Measurements from ENCODE around the gene ZPBP.

ZPBP gene

DNA sequence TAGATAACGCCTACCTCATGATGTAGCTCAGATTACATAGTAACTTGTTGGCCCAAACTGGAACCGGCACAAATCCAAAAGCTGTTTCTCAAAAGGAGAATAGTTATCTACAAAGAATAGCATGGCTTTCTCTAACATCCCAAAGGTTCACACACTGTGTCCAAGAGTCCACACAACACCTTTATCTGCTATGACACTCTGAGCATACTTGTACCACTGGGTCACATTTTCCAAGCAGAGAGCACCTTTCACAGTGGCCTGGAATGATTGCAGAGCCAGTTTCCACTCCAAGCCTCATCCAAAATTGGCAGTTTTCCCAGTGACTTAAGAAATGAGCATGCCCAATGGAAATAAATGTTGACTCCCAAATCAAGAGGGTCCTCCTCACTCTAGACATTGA lies 164.3 kb downstream of the ZPBP start:
- in situ Hi-C loops (cut with MboI; ENCODE audit: low sequenced_read_pairs, unreplicated experiment), result no loop called here
- TF ChIP-seq, protein P1, sequence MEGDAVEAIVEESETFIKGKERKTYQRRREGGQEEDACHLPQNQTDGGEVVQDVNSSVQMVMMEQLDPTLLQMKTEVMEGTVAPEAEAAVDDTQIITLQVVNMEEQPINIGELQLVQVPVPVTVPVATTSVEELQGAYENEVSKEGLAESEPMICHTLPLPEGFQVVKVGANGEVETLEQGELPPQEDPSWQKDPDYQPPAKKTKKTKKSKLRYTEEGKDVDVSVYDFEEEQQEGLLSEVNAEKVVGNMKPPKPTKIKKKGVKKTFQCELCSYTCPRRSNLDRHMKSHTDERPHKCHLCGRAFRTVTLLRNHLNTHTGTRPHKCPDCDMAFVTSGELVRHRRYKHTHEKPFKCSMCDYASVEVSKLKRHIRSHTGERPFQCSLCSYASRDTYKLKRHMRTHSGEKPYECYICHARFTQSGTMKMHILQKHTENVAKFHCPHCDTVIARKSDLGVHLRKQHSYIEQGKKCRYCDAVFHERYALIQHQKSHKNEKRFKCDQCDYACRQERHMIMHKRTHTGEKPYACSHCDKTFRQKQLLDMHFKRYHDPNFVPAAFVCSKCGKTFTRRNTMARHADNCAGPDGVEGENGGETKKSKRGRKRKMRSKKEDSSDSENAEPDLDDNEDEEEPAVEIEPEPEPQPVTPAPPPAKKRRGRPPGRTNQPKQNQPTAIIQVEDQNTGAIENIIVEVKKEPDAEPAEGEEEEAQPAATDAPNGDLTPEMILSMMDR (IDR thresholded peaks at IDR 0.05; ENCODE audit: borderline replicate concordance, control extremely low read depth, extremely low read depth, insufficient read depth, missing control alignments), result no peak
- no peak for DNase-seq (ENCODE audit: low spot score)

DNA sequence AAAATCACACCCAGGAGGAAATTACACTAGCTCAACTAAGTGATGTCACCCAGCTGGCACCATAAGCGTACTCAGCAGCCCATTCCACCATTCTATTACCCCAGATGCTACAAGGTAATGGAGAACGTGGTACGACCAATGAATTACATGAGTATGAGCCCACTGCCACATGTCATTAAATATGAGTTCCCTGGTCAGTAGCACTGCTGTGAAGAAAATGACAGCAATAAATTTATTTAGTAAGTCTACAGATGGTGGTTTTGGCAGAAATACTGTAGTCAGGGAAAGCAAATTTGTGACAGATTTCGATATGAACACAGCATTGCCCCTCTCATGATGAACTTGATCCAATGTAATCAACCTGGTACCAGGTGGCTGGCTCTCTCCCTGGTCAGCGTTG lies 165.4 kb downstream of the ZPBP start:
- no peak for DNase-seq (ENCODE audit: low spot score)
- TF ChIP-seq, protein P1 (IDR thresholded peaks at IDR 0.05; ENCODE audit: borderline replicate concordance, control extremely low read depth, extremely low read depth, insufficient read depth, missing control alignments), result no peak
- in situ Hi-C loops (cut with MboI; ENCODE audit: low sequenced_read_pairs, unreplicated experiment), result no loop called here

DNA sequence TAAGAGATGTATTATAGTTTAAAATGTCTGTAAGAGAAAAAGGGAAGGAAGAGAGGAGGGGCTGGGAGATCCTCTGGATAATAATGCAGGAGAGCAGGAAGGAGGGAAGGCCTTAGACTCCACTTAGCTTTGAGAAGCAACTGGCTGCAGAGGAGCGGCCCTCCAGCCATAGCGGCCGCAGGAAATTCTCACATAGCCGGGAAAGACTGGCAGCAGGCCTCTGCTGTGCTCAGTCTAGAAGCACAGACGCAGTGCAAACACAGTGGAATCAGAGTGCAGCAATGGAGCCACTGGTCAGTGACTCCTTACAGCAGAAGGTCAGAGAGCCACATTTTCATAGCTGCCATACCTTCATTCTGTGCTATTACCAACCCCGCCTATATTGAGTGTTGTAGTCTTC lies 166.3 kb downstream of the ZPBP start:
- in situ Hi-C loops (cut with MboI; ENCODE audit: low sequenced_read_pairs, unreplicated experiment), result no loop called here
- TF ChIP-seq, protein P1 (IDR thresholded peaks at IDR 0.05; ENCODE audit: borderline replicate concordance, control extremely low read depth, extremely low read depth, insufficient read depth, missing control alignments), result no peak

DNA sequence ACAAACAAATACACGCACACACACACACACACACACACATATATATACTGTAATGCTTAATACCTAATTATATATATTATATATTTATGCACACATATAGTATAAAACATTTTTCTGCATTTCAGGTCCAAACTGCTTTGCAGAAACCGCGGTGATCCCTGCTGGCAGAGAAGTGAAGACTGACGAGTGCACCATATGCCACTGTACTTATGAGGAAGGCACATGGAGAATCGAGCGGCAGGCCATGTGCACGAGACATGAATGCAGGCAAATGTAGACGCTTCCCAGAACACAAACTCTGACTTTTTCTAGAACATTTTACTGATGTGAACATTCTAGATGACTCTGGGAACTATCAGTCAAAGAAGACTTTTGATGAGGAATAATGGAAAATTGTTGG lies 181.1 kb downstream of the ZPBP start:
- TF ChIP-seq, protein P1 (IDR thresholded peaks at IDR 0.05; ENCODE audit: borderline replicate concordance, control extremely low read depth, extremely low read depth, insufficient read depth, missing control alignments), result no peak
- no peak for DNase-seq (ENCODE audit: low spot score)
- in situ Hi-C loops (cut with MboI; ENCODE audit: low sequenced_read_pairs, unreplicated experiment), result no loop called here

More for the DNA sequence above, 166.3 kb downstream of the ZPBP start:
- no peak for DNase-seq (ENCODE audit: low spot score)

DNA sequence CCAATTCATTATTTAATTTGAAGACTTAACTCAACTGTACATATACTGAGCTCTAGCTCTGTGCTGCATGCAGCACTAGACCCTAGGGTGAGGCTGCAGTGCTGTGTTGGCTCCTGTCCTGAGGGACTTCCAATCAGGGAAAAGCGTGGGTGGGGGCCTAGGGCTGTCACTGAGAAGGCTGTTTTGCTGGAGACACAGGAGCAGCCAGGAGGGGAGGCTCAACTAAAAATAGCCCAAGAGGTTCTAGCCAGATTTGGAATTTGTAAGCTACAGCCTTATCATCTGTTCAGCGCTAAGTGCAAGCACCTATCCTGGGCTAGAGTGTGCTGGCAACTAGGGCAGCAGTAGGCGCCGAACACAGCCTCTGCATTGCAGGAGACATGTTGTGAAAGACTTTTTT lies 198.5 kb downstream of the ZPBP start:
- no peak for DNase-seq (ENCODE audit: low spot score)
- TF ChIP-seq, protein P1 (IDR thresholded peaks at IDR 0.05; ENCODE audit: borderline replicate concordance, control extremely low read depth, extremely low read depth, insufficient read depth, missing control alignments), result no peak
- in situ Hi-C loops (cut with MboI; ENCODE audit: low sequenced_read_pairs, unreplicated experiment), result no loop called here

DNA sequence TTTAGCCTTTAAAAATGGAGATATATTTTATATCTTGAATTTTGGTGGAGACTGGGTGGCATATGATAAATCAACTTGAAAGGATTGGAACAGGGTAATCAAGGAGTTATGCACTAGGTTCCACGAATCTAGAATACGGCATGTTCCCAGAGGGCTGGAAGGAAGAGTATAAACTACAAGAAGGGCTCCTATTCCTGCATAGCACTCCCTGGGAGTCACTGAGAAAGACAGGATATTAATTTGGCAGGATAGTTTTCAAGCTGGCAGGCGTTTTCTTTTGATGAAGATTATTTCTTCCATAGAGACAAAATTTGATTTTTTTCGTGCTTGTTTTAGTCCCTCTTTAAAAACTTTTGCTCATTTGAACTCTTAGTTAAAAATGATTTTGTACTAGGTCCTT lies 199.9 kb downstream of the ZPBP start:
- TF ChIP-seq, protein P1 (IDR thresholded peaks at IDR 0.05; ENCODE audit: borderline replicate concordance, control extremely low read depth, extremely low read depth, insufficient read depth, missing control alignments), result no peak
- DNase-seq (ENCODE audit: low spot score), result no peak
- in situ Hi-C loops (cut with MboI; ENCODE audit: low sequenced_read_pairs, unreplicated experiment), result no loop called here

DNA sequence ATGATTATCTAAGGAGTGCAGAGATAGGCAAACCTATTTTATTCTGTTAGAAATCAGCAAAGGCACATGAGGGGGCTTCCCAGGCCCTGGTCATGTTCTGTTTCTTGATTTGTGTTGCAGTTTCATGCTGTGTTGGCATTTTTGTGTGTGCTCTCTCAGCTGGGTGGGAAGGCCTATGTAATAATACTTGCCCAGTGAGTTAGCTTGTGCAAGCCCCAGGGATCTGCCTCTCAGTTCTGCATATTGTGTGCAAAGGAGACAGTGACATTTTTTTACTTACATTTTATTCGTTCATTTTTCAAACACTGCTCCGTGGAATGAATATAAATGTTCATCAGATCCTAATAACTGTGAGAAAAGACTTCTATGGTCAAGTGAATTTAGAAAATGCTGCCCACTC lies 200.6 kb downstream of the ZPBP start:
- no peak for DNase-seq (ENCODE audit: low spot score)
- in situ Hi-C loops (cut with MboI; ENCODE audit: low sequenced_read_pairs, unreplicated experiment), result no loop called here
- TF ChIP-seq, protein P1 (IDR thresholded peaks at IDR 0.05; ENCODE audit: borderline replicate concordance, control extremely low read depth, extremely low read depth, insufficient read depth, missing control alignments), result no peak

Data from GM13976 (cell line).